Uterus (tissue), 2 donors: Measurements from ENCODE around the gene ENTPD7.

Experiments
- CTCF ChIP-seq, 4 experiments: fragments of 200-600 bp in 2 of 4; fragments of 450-650 bp in 2 of 4; sonication (generic) in 2 of 4; IDR thresholded peaks; one replicate each; pipeline ENCODE4 v1.5.1; 2016 to 2019; ENCODE audit warnings: antibody characterized with exemption in 4 of 4, mild to moderate bottlenecking in 2 of 4, moderate library complexity in 1 of 4
- POLR2A ChIP-seq, 2 donors: fragments of 450-650 bp; IDR thresholded peaks; one replicate each; pipeline ENCODE4 v1.6.1; 2016; ENCODE audit warnings: antibody characterized with exemption in 2 of 2, mild to moderate bottlenecking in 1 of 2, moderate library complexity in 1 of 2

GRCh38 chr10:99740260-99740659, 81.0 kb downstream of the ENTPD7 start:
- no peak for TF ChIP-seq CTCF (IDR thresholded peaks at IDR 0.05)
- no peak for TF ChIP-seq POLR2A (IDR thresholded peaks at IDR 0.05)
